ENCODE measurements around the gene COL4A6.
"Not testable (repeated sequence)": the region's sequence is repeated elsewhere in the genome, so short reads cannot be mapped to it uniquely, and the experiment has no call there.

COL4A6 gene

GRCh38 chrX:108438110-108438623, at the start of gene COL4A6:
Gene COL4A6 (minus strand): TSS chrX:108438422. CDS start chrX:108438196, 226 bp downstream.
- no peak for DNase-seq (ENCODE audit: low read depth)

GRCh38 chrX:108485960-108486359, 47.7 kb upstream of the COL4A6 start:
- no peak for DNase-seq (ENCODE audit: low read depth)

- no peak for DNase-seq (ENCODE audit: low read depth)
These were observed 46.0 kb upstream of the COL4A6 start for GRCh38 chrX:108484251-108484650.

GRCh38 chrX:108481528-108481927, 43.3 kb upstream of the COL4A6 start:
- not testable (repeated sequence) for DNase-seq (ENCODE audit: low read depth)

- no peak for DNase-seq (ENCODE audit: low read depth)
These were observed 35.8 kb upstream of the COL4A6 start for GRCh38 chrX:108473979-108474378.

- peak; percentile 10 for DNase-seq (ENCODE audit: low read depth)
These were observed 30.3 kb upstream of the COL4A6 start for GRCh38 chrX:108468486-108468885.

- DNase-seq (ENCODE audit: low read depth) = no peak
These were observed 26.4 kb upstream of the COL4A6 start for GRCh38 chrX:108464604-108465003.

GRCh38 chrX:108456971-108457477, 18.8 kb upstream of the COL4A6 start:
- DNase-seq (ENCODE audit: low read depth) = no peak

GRCh38 chrX:108453841-108454240, 15.6 kb upstream of the COL4A6 start:
- DNase-seq (ENCODE audit: low read depth) = no peak

GRCh38 chrX:108447303-108447702, 9.1 kb upstream of the COL4A6 start:
- no peak for DNase-seq (ENCODE audit: low read depth)

- no peak for DNase-seq (ENCODE audit: low read depth)
These were observed 4.8 kb upstream of the COL4A6 start for GRCh38 chrX:108442901-108443464.

GRCh38 chrX:108439961-108440696, 1.9 kb upstream of the COL4A6 start:
- no peak for DNase-seq (ENCODE audit: low read depth)

GRCh38 chrX:108439426-108439942, 1.3 kb upstream of the COL4A6 start, which contains the start of gene COL4A5:
Gene COL4A5 (plus strand): TSS chrX:108439838. CDS start chrX:108440126, 288 bp downstream.
- DNase-seq (ENCODE audit: low read depth) = peak; percentile 68

- no peak for DNase-seq (ENCODE audit: low read depth)
These were observed 693 bp downstream of the COL4A6 start for GRCh38 chrX:108437349-108438109.

GRCh38 chrX:108435261-108435660, 3.0 kb downstream of the COL4A6 start:
- no peak for DNase-seq (ENCODE audit: low read depth)

- DNase-seq (ENCODE audit: low read depth) = no peak
These were observed 12.0 kb downstream of the COL4A6 start for GRCh38 chrX:108426262-108426661.

GRCh38 chrX:108420481-108420880, 17.7 kb downstream of the COL4A6 start:
- DNase-seq (ENCODE audit: low read depth) = no peak

- no peak for DNase-seq (ENCODE audit: low read depth)
These were observed 18.8 kb downstream of the COL4A6 start for GRCh38 chrX:108419401-108419800.

GRCh38 chrX:108417257-108417656, 21.0 kb downstream of the COL4A6 start:
- no peak for DNase-seq (ENCODE audit: low read depth)

GRCh38 chrX:108415891-108416290, 22.3 kb downstream of the COL4A6 start:
- no peak for DNase-seq (ENCODE audit: low read depth)

GRCh38 chrX:108415146-108415545, 23.1 kb downstream of the COL4A6 start:
- no peak for DNase-seq (ENCODE audit: low read depth)

- DNase-seq (ENCODE audit: low read depth) = no peak
These were observed 25.4 kb downstream of the COL4A6 start for GRCh38 chrX:108412783-108413182.
